ENCODE results near the gene FANCC. TPM values are rescaled to one million over a fixed set of nuclear protein-coding genes. Genes with fewer than 3 reads are reported as not detected.

Gene FANCC
- total RNA-seq, 1 experiment from 2014 or later: 44.7 TPM

DNA sequence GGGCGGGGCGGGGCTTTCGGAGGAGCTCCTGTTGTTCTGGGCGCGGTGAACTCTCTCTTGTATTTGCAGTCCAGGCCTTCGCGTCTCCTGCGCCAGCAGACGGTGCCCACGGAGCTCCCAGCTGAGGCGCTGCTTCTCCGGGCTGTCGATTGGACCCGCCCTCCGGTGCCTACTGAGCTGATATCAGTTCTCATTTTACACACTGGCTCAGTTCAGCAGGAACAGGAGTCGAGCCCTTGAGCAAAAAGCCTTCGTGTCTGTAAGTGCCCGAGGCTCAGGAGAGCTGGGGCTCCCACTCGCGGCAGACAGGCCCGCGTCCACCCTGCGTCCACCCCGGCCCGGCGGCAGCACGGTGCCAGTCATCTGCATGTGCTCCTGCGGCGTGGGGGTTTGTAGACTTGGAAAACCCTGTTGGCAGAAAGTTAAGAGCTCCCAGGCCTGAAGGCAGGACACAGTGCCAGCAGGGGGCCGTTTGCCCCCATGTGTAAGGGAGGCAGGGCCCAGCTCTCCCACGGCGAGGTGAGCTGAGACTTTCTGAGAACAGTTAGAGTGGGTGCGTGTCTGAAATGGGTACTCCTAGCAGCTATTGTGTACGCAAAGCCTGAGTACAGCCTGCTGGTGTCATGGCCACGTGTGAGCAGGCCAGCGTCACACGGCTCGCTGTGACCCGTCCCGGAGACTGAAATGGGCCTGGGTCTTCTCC, 231.5 kb downstream of the FANCC start:
- Histone ChIP-seq H3K27ac (no peak overlapping the region), H2AFZ (no peak overlapping the region), H3K4me2 (no peak overlapping the region), H3K4me1 (replicated peaks; ENCODE audit: insufficient read depth) (peaks cover 20% of the 10 kb centered on the region), H3F3A (ENCODE audit: insufficient read depth, low read depth) (peaks cover 61% of the 10 kb centered on the region), H4K20me1 (ENCODE audit: insufficient read depth) (peaks cover 34% of the 10 kb centered on the region), H3K4me3 (no peak overlapping the region), H3K9me2 (ENCODE audit: insufficient read depth) (no peaks in the 10 kb centered on the region), H3K27me3 (ENCODE audit: insufficient read depth, low read depth) (no peaks in the 10 kb centered on the region), H3K79me2 (ENCODE audit: low read depth) (peaks cover 17% of the 10 kb centered on the region), H3K9me3 (ENCODE audit: insufficient read depth, low read depth) (no peaks in the 10 kb centered on the region), H3K36me3 (ENCODE audit: low read depth) (peaks cover 25% of the 10 kb centered on the region)
- no TSS peak for BruUV-seq (replicated peaks)
- TF ChIP-seq, protein P1, sequence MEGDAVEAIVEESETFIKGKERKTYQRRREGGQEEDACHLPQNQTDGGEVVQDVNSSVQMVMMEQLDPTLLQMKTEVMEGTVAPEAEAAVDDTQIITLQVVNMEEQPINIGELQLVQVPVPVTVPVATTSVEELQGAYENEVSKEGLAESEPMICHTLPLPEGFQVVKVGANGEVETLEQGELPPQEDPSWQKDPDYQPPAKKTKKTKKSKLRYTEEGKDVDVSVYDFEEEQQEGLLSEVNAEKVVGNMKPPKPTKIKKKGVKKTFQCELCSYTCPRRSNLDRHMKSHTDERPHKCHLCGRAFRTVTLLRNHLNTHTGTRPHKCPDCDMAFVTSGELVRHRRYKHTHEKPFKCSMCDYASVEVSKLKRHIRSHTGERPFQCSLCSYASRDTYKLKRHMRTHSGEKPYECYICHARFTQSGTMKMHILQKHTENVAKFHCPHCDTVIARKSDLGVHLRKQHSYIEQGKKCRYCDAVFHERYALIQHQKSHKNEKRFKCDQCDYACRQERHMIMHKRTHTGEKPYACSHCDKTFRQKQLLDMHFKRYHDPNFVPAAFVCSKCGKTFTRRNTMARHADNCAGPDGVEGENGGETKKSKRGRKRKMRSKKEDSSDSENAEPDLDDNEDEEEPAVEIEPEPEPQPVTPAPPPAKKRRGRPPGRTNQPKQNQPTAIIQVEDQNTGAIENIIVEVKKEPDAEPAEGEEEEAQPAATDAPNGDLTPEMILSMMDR (conservative IDR thresholded peaks at IDR 0.05): no peak
- no peak for TF ChIP-seq EZH2 (IDR thresholded peaks at IDR 0.05; ENCODE audit: low read depth)
- ChIA-PET CTCF (no interaction called here), POLR2A (ENCODE audit: unreplicated experiment) (no interaction called here)
- intact Hi-C loops (cut with micrococcal nuclease; ENCODE audit: unreplicated experiment): loop anchor here (1.0 kb wide), 1 partner anchor 405 kb away; no protein-coding TSS in a partner anchor
- no peak for DNase-seq

DNA sequence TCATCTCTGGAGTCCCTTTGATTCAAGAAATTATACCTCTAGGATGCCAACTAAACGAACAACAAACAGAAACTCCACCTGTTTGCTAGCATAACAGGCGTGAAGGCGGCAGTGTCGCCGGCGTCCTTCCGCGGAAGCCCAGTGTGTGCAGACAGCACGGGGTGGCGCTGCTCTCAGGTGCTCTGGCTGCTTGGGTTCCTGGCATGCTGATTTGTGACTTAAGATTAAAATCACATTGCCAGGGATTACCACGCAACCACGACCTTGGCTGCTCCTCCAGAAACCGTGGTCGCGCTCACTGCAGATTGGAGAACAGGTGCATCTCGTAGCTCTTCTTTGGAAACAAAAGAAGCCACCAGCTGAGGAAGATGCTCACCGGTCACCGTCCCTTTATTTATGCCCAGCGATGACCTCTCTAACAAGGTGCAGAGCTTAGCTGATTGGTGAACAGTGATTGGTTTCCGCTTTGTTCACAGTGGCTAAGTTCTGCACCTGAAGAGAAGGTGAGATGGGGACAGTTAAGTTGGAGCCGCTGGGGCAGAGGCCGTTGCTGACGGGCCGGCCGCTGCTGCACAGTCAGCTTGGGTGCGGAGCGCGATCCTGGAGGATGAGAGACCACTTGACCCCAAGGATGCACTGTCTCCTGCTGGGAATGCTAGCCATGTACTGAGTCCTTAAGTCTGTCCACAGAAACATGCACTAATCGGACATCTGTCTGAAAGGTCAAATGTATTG, 232.3 kb downstream of the FANCC start:
- Histone ChIP-seq H3K27ac (no peak overlapping the region), H4K20me1 (ENCODE audit: insufficient read depth) (peaks cover 41% of the 10 kb centered on the region), H3K4me2 (no peak overlapping the region), H3K4me1 (replicated peaks; ENCODE audit: insufficient read depth) (peaks cover 12% of the 10 kb centered on the region), H3K79me2 (ENCODE audit: low read depth) (peaks cover 17% of the 10 kb centered on the region), H3K9me3 (ENCODE audit: insufficient read depth, low read depth) (no peaks in the 10 kb centered on the region), H3K27me3 (ENCODE audit: insufficient read depth, low read depth) (no peaks in the 10 kb centered on the region), H3K36me3 (ENCODE audit: low read depth) (peaks cover 28% of the 10 kb centered on the region), H3K4me3 (no peak overlapping the region), H3F3A (ENCODE audit: insufficient read depth, low read depth) (peaks cover 55% of the 10 kb centered on the region), H3K9me2 (ENCODE audit: insufficient read depth) (no peaks in the 10 kb centered on the region), H2AFZ (no peak overlapping the region)
- POLR2A ChIA-PET (ENCODE audit: unreplicated experiment): interaction anchor here (0.6 kb wide), 1 partner anchor 78 kb away, joined by 6 read pairs; no protein-coding TSS in a partner anchor
- DNase-seq: no peak
- CTCF ChIA-PET: no interaction called here
- TF ChIP-seq, protein P1 (conservative IDR thresholded peaks at IDR 0.05): no peak
- no peak for TF ChIP-seq EZH2 (IDR thresholded peaks at IDR 0.05; ENCODE audit: low read depth)
- BruUV-seq (replicated peaks): no TSS peak
- intact Hi-C loops (cut with micrococcal nuclease; ENCODE audit: unreplicated experiment): loop anchor here (1.0 kb wide), 1 partner anchor 404 kb away; no protein-coding TSS in a partner anchor

DNA sequence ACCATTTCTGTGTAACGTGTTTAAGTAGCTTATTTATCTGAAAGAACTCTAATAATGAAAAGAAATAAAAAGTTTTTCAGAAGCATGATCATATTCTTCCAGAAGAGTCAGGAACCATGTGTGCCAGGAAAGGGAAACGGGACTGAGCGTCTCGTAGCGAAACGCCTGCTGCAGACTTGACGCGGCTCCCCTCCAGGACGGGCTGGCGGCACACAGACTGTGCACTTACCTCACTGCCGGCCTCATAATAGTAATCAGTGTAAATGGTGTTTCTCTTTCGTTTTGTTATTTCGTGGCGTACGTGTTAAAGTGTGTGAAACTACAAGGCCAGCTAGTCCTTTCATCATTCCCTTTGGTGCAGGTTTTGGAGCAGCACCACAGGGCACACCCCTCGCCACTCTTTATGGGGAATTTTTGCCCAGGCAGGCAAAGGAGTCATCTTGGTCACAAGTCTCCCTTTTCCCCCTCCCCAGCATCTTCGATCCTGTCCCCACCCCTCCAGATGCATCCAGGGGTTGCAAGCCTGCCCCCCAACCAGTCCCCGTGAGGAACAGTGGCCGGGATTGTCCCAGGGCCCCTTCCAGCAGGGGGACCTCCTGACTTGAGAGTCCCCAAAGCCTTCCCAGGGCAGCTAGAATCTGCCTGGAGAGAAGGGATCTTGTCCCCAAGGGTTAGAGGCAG, 233.1 kb downstream of the FANCC start:
- BruUV-seq (replicated peaks): no TSS peak
- peaks cover 48% of the 10 kb centered on the region for H4K20me1 ChIP-seq (ENCODE audit: insufficient read depth)
- intact Hi-C loops (cut with micrococcal nuclease; ENCODE audit: unreplicated experiment): no loop called here

More for the DNA sequence above, 233.1 kb downstream of the FANCC start:
- DNase-seq: no peak
- H3K27ac ChIP-seq: no peak overlapping the region
- peaks cover 24% of the 10 kb centered on the region; the same call in 1 of the 2 replicates for H3K36me3 ChIP-seq (ENCODE audit: low read depth)
- H2AFZ ChIP-seq: no peak overlapping the region
- TF ChIP-seq EZH2 (IDR thresholded peaks at IDR 0.05; ENCODE audit: low read depth): no peak
- TF ChIP-seq, protein P1 (conservative IDR thresholded peaks at IDR 0.05): no peak
- peaks cover 54% of the 10 kb centered on the region for H3F3A ChIP-seq (ENCODE audit: insufficient read depth, low read depth)
- CTCF ChIA-PET: no interaction called here
- peaks cover 19% of the 10 kb centered on the region for H3K79me2 ChIP-seq (ENCODE audit: low read depth)
- H3K4me2 ChIP-seq: no peak overlapping the region
- peaks cover 4% of the 10 kb centered on the region for H3K4me1 ChIP-seq (replicated peaks; ENCODE audit: insufficient read depth)
- no peaks in the 10 kb centered on the region for H3K9me2 ChIP-seq (ENCODE audit: insufficient read depth)
- POLR2A ChIA-PET (ENCODE audit: unreplicated experiment): interaction anchor here (0.6 kb wide), 1 partner anchor 77 kb away, joined by 6 read pairs; no protein-coding TSS in a partner anchor
- H3K27me3 ChIP-seq (ENCODE audit: insufficient read depth, low read depth): no peaks in the 10 kb centered on the region
- H3K9me3 ChIP-seq (ENCODE audit: insufficient read depth, low read depth): no peaks in the 10 kb centered on the region
- H3K4me3 ChIP-seq: no peak overlapping the region
